Adrenal gland (tissue), 5 donors: ENCODE measurements around the gene CHIC2.

Source experiments
- CTCF ChIP-seq, 6 experiments: fragments of 450-650 bp in 4 of 6; fragments of 200-600 bp in 2 of 6; sonication (generic) in 1 of 6; IDR thresholded peaks; 1 replicate in 5 of 6; 2 replicates in 1 of 6; pipeline versions ENCODE4 v1.5.1 to v1.8.0; 2016 to 2021; ENCODE audit warnings: antibody characterized with exemption in 6 of 6, mild to moderate bottlenecking in 2 of 6, moderate library complexity in 1 of 6
- POLR2A ChIP-seq, 2 donors: fragments of 450-650 bp; IDR thresholded peaks; one replicate each; pipeline ENCODE4 v1.6.1; 2017; ENCODE audit warnings: antibody characterized with exemption in 2 of 2, mild to moderate bottlenecking in 2 of 2, moderate library complexity in 1 of 2
- donor health status: DM: no; HTN: no; CAD: no.

GRCh38 chr4:54090804-54091623, 26.6 kb upstream of the CHIC2 start:
- no peak for TF ChIP-seq POLR2A (IDR thresholded peaks at IDR 0.05)
- TF ChIP-seq CTCF (IDR thresholded peaks at IDR 0.05): no peak
